Upper lobe of left lung (tissue), 4 donors: ENCODE measurements around the gene EPX.

Source experiments
- EP300 ChIP-seq, 4 donors: sonication (generic); formaldehyde crosslinking; IDR thresholded peaks; one replicate each; pipeline ENCODE4 v1.5.1; 2017; ENCODE audit warnings: antibody characterized with exemption in 4 of 4, control low read depth in 2 of 4
- TF ChIP-seq, protein P1 (sequence below), 6 experiments: fragments of 450-650 bp in 4 of 6; fragments of 200-600 bp in 2 of 6; sonication (generic) in 2 of 6; IDR thresholded peaks; one replicate each; pipeline ENCODE4 v1.5.1; 2016 to 2019; ENCODE audit warnings: antibody characterized with exemption in 6 of 6

DNA sequence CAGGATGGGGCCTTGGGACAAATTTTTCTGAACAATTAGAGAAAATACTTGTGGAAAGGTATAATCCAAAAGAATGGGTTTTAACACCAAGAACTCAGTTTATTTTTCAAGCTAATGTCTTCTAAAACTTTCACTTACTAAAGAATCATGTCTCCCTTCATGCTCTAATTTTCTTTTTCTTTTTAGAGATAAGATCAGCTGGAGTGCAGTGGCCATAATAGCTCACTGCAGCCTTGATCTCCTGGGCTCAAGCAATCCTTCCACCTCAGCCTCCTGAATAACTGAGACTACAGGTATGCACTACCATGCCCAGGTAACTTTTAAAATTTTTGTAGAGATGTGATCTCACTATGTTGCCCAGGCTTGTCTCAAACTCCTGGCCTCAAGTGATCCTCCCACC, 38.9 kb upstream of the EPX start:
- TF ChIP-seq EP300 (IDR thresholded peaks at IDR 0.05): no peak
- TF ChIP-seq, protein P1, sequence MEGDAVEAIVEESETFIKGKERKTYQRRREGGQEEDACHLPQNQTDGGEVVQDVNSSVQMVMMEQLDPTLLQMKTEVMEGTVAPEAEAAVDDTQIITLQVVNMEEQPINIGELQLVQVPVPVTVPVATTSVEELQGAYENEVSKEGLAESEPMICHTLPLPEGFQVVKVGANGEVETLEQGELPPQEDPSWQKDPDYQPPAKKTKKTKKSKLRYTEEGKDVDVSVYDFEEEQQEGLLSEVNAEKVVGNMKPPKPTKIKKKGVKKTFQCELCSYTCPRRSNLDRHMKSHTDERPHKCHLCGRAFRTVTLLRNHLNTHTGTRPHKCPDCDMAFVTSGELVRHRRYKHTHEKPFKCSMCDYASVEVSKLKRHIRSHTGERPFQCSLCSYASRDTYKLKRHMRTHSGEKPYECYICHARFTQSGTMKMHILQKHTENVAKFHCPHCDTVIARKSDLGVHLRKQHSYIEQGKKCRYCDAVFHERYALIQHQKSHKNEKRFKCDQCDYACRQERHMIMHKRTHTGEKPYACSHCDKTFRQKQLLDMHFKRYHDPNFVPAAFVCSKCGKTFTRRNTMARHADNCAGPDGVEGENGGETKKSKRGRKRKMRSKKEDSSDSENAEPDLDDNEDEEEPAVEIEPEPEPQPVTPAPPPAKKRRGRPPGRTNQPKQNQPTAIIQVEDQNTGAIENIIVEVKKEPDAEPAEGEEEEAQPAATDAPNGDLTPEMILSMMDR (IDR thresholded peaks at IDR 0.05): no peak
